HepG2 (cell line): ENCODE results near the gene OGFOD3. TPM values are rescaled to one million over a fixed set of nuclear protein-coding genes. Genes with fewer than 3 reads are reported as not detected.

Experiments
- ATAC-seq: fragments of 200-7000 bp; cut with Tn5 transposase; 3 replicates; pipeline ENCODE4 v1.9.1; 2020; ENCODE audit warnings: mild to moderate bottlenecking, moderate library complexity
- BruUV-seq: library from RNA; stranded (reverse); fragments of 400-500 nt; replicated peaks from 2 replicates; lab custom pipeline; 2021; lab: Mats Ljungman, UMichigan
- CTCF ChIA-PET: fragments of 300-600 bp; formaldehyde crosslinking; extraction: SDS; loops from one replicate; lab custom pipeline; 2021; ENCODE audit warnings: low total read pairs, inconsistent platforms, low intra/inter-chr PET ratio; lab: Yijun Ruan, JAX
- POLR2A ChIA-PET: fragments of 350-600 bp; sonication (Branson Sonifier 250); formaldehyde crosslinking; loops from one replicate; lab custom pipeline; 2020; ENCODE audit warnings: antibody characterized with exemption, inconsistent platforms; lab: Yijun Ruan, JAX
- DNase-seq: peaks from one replicate; pipeline ENCODE4 v3.0.0-alpha.2; 2015; ENCODE audit warnings: low spot score
- FAIRE-seq: peaks from 3 replicates; lab custom pipeline; 2011; peaks lifted over from hg19 to GRCh38; lab: Jason Lieb, UNC
- H2AFZ ChIP-seq: one replicate; pipeline ENCODE4 v1.6.1; 2011; ENCODE audit warnings: low read length, inconsistent platforms
- H3K27ac ChIP-seq: fragments of 300-600 bp; 3 replicates; pipeline ENCODE4 v1.8.0; 2011; ENCODE audit warnings: mixed run types, mild to moderate bottlenecking, mixed read lengths, low read length, inconsistent platforms; ENCODE audit not compliant: insufficient read depth; ENCODE audit errors: extremely low read length
- H3K27me3 ChIP-seq, 2 experiments: fragments of 200-600 bp in 1 of 2; 2 replicates in 1 of 2; 3 replicates in 1 of 2; pipeline versions ENCODE4 v1.6.0 to v1.8.0; 2011; ENCODE audit warnings: low read length in 2 of 2, mild to moderate bottlenecking in 2 of 2, moderate library complexity in 2 of 2, inconsistent platforms in 1 of 2; ENCODE audit not compliant: insufficient read depth in 2 of 2, control insufficient read depth in 1 of 2
- H3K36me3 ChIP-seq, 2 experiments: fragments of 200-600 bp in 1 of 2; replicated peaks in 1 of 2; 2 replicates in 1 of 2; 3 replicates in 1 of 2; pipeline versions ENCODE4 v1.5.1 to v1.8.0; 2011; ENCODE audit warnings: low read length in 2 of 2, inconsistent platforms in 1 of 2; ENCODE audit not compliant: insufficient read depth in 2 of 2, control insufficient read depth in 1 of 2
- H3K4me1 ChIP-seq: 2 replicates; pipeline ENCODE4 v1.5.1; 2012; ENCODE audit warnings: low read length, inconsistent platforms; ENCODE audit not compliant: insufficient read depth
- H3K4me2 ChIP-seq: 2 replicates; pipeline ENCODE4 v1.6.0; 2011; ENCODE audit warnings: low read depth, low read length, inconsistent platforms
- H3K4me3 ChIP-seq, 3 experiments: fragments of 200-600 bp in 1 of 3; sonication (generic), shearing (Covaris generic) in 1 of 3; replicated peaks in 1 of 3; 2 replicates each; pipeline ENCODE4 v1.5.1; 2011 to 2016; ENCODE audit warnings: low read length in 3 of 3, inconsistent platforms in 2 of 3, low read depth in 2 of 3, mild to moderate bottlenecking in 2 of 3, control low read depth in 1 of 3, mixed read lengths in 1 of 3; ENCODE audit not compliant: insufficient read depth in 1 of 3
- H3K79me2 ChIP-seq: one replicate; pipeline ENCODE4 v1.6.1; 2011; ENCODE audit warnings: low read length, inconsistent platforms; ENCODE audit not compliant: insufficient read depth
- H3K9ac ChIP-seq: 2 replicates; pipeline ENCODE4 v1.6.0; 2011; ENCODE audit warnings: mild to moderate bottlenecking, low read depth, low read length, inconsistent platforms; ENCODE audit not compliant: insufficient read depth
- H3K9me3 ChIP-seq: 2 replicates; pipeline ENCODE4 v1.5.1; 2012; ENCODE audit warnings: mild to moderate bottlenecking, low read length
- H4K20me1 ChIP-seq: 2 replicates; pipeline ENCODE4 v1.6.0; 2011; ENCODE audit warnings: inconsistent platforms, mild to moderate bottlenecking, low read length, moderate library complexity; ENCODE audit not compliant: insufficient read depth
- ATF7-NPFF ChIP-seq: sonication (generic); formaldehyde crosslinking; IDR thresholded peaks from 2 replicates; pipeline ENCODE4 v1.8.1; 2023; ENCODE audit warnings: mild to moderate bottlenecking, low read depth, missing genetic modification reagents, moderate library complexity
- ATM ChIP-seq: fragments of 450-650 bp; IDR thresholded peaks from 2 replicates; pipeline ENCODE4 v1.7.1; 2017; ENCODE audit warnings: mild to moderate bottlenecking, borderline replicate concordance
- ERF ChIP-seq: IDR thresholded peaks from 2 replicates; pipeline ENCODE4 v1.6.1; 2018; ENCODE audit warnings: missing biosample characterization, missing genetic modification reagents
- HNF4G ChIP-seq, 2 experiments: sonication (generic) in 1 of 2; formaldehyde crosslinking in 1 of 2; IDR thresholded peaks; 2 replicates each; pipeline versions ENCODE4 v1.4.0 to v1.6.1; 2011 to 2020; ENCODE audit warnings: borderline replicate concordance in 2 of 2, low read depth in 2 of 2, mild to moderate bottlenecking in 2 of 2, low read length in 1 of 2, missing genetic modification reagents in 1 of 2, moderate library complexity in 1 of 2
- KAT2B ChIP-seq: fragments of 150-350 bp; IDR thresholded peaks from 2 replicates; pipeline ENCODE4 v1.6.1; 2014; ENCODE audit warnings: low read depth, low read length, borderline replicate concordance
- MTA1 ChIP-seq: sonication (generic); formaldehyde crosslinking; IDR thresholded peaks from 2 replicates; pipeline ENCODE4 v1.4.0; 2020; ENCODE audit warnings: missing genetic modification reagents, mild to moderate bottlenecking, borderline replicate concordance
- NR2F2 ChIP-seq: IDR thresholded peaks from 2 replicates; pipeline ENCODE4 v1.6.1; 2012; ENCODE audit warnings: low read depth, inconsistent platforms, borderline replicate concordance
- NR3C1 ChIP-seq: sonication (generic); formaldehyde crosslinking; IDR thresholded peaks from 2 replicates; pipeline ENCODE4 v1.4.0; 2020; ENCODE audit warnings: missing genetic modification reagents
- PHB2 ChIP-seq: fragments of 450-650 bp; IDR thresholded peaks from 2 replicates; pipeline ENCODE4 v1.6.1; 2018; ENCODE audit not compliant: partially characterized antibody
- RBAK ChIP-seq: sonication (generic); formaldehyde crosslinking; IDR thresholded peaks from 2 replicates; pipeline ENCODE4 v1.5.1; 2020; ENCODE audit warnings: mild to moderate bottlenecking, missing genetic modification reagents
- SIN3A ChIP-seq: IDR thresholded peaks from 2 replicates; pipeline ENCODE4 v1.6.1; 2011; ENCODE audit warnings: low read depth, mild to moderate bottlenecking, control low read depth, low read length, borderline replicate concordance
- ZBTB20 ChIP-seq: sonication (generic); formaldehyde crosslinking; IDR thresholded peaks from 2 replicates; pipeline ENCODE4 v1.8.1; 2023; ENCODE audit warnings: missing genetic modification reagents, low read depth, mild to moderate bottlenecking, borderline replicate concordance
- ZFP90 ChIP-seq: sonication (generic); formaldehyde crosslinking; IDR thresholded peaks from 2 replicates; pipeline ENCODE4 v1.8.0; 2022; ENCODE audit warnings: missing genetic modification reagents, mild to moderate bottlenecking, inconsistent platforms, borderline replicate concordance
- ZNF12 ChIP-seq: sonication (generic); formaldehyde crosslinking; IDR thresholded peaks from 2 replicates; pipeline ENCODE4 v1.5.0; 2020; ENCODE audit warnings: missing genetic modification reagents
- ZNF329 ChIP-seq: sonication (generic); formaldehyde crosslinking; IDR thresholded peaks from 2 replicates; pipeline ENCODE4 v1.9.0; 2021; ENCODE audit warnings: low read depth, mild to moderate bottlenecking, missing genetic modification reagents
- ZNF354B ChIP-seq: sonication (generic); formaldehyde crosslinking; IDR thresholded peaks from 2 replicates; pipeline ENCODE4 v1.8.0; 2022; ENCODE audit warnings: mild to moderate bottlenecking, missing genetic modification reagents
- WGBS: methylation state at CpG from one replicate; pipeline ENCODE4 v1.1.6; 2017; ENCODE audit warnings: low lambda C conversion rate; 5-methylcytosine and 5-hydroxymethylcytosine counted together
- in situ Hi-C: cut with HindIII; loops from 2 replicates; pipeline ENCODE4 v1.10.0; 2017; ENCODE audit warnings: low pct_unique_long_range_greater_than_20kb; ENCODE audit not compliant: extremely low pct_ligation_motif_present
- intact Hi-C: fragments of 100-400 bp; cut with micrococcal nuclease; formaldehyde crosslinking; loops from one replicate; pipeline ENCODE4 v1.10.0; 2022; ENCODE audit not compliant: unreplicated experiment
- polyA plus RNA-seq, 8 experiments: library from polyadenylated mRNA; depleted of rRNA in 3 of 8; stranded (reverse) in 7 of 8; unstranded in 1 of 8; fragments of >200 nt; fragmentation: Illumina TruSeq in 4 of 8; extraction: Trizol in 4 of 8; gene quantifications; 2 replicates each; pipeline versions ENCODE4 v1.2.1 to v1.2.3, GENCODE V29; 2011 to 2016; ENCODE audit warnings: low read depth in 4 of 8, missing spikeins in 1 of 8, mixed read lengths in 1 of 8; ENCODE audit not compliant: insufficient read depth in 1 of 8
- total RNA-seq, 5 experiments: library from RNA; depleted of rRNA; stranded (reverse); fragments of >200 nt; fragmentation: Illumina TruSeq; extraction: Trizol; gene quantifications; 2 replicates each; pipeline ENCODE4 v1.2.3, GENCODE V29; 2016; ENCODE audit warnings: low read depth in 1 of 5
- TF ChIP-seq, protein P1 (sequence below): sonication (generic); formaldehyde crosslinking; IDR thresholded peaks from 2 replicates; pipeline ENCODE4 v1.4.0; 2020; ENCODE audit warnings: missing genetic modification reagents
- TF ChIP-seq, protein P2 (sequence below): sonication (generic); formaldehyde crosslinking; IDR thresholded peaks from 2 replicates; pipeline ENCODE4 v1.8.1; 2023; ENCODE audit warnings: mild to moderate bottlenecking, moderate library complexity, missing genetic modification reagents

OGFOD3 gene
- total and polyA plus RNA-seq, 2 of the 13 experiments (the other 11 are each of a cell fraction or from before 2014, with no cell fraction given), result 40.0 to 42.1 TPM

DNA sequence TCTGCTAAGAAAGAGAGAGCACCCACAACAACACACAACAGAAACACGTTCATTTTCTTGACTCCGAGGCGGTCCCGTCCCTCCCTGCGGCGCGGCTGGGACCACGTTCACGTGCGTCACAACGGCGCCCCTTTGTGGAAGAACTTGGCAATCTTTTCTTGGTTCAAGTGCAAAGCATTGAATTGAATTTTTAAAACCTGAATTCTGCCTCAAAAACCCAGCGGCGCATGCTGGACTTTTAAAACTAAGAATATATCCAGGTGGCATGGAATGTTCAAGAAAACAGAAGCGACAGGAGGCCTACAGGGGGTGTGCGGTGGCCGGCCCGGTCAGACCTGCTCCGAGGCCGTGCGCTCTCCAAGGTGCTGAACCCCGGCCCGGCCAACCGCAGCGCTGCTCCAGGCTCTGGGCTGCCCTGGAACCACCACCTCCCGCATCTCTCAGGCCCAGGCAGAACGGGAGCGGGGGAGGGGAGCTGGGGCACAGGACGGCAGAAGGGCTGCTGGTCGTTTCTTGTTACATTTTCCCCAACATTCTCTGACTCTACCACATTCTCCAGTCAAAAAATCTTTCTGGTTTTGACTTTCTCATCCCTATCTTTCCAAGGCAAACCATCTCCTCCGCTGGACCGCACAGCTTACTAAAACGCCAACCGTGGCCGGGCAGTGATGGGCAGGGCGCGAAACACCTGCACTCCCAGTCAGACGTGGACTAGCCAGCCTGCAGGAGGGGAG lies 3.7 kb downstream of the OGFOD3 start (continued):
- peak; percentile 95 for TF ChIP-seq ATF7-NPFF (CRISPR knock-in tag)
- TF ChIP-seq PHB2, result no peak
- TF ChIP-seq, protein P1, sequence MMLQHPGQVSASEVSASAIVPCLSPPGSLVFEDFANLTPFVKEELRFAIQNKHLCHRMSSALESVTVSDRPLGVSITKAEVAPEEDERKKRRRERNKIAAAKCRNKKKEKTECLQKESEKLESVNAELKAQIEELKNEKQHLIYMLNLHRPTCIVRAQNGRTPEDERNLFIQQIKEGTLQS (CRISPR knock-in tag), result peak; percentile 74; the same call in 1 of the 2 replicates
- TF ChIP-seq ZFP90 (CRISPR knock-in tag), result peak; percentile 98
- peak; percentile 75 for TF ChIP-seq ZNF12 (CRISPR knock-in tag)
- no peak for TF ChIP-seq HNF4G (IDR thresholded peaks at IDR 0.05; ENCODE audit: borderline replicate concordance, low read depth, low read length)
- peak; percentile 32; the same call in 1 of the 2 replicates for TF ChIP-seq HNF4G (CRISPR knock-in tag; IDR thresholded peaks at IDR 0.05; ENCODE audit: borderline replicate concordance, low read depth)
- TF ChIP-seq ZNF329 (CRISPR knock-in tag), result peak; percentile 91; the same call in 1 of the 2 replicates

DNA sequence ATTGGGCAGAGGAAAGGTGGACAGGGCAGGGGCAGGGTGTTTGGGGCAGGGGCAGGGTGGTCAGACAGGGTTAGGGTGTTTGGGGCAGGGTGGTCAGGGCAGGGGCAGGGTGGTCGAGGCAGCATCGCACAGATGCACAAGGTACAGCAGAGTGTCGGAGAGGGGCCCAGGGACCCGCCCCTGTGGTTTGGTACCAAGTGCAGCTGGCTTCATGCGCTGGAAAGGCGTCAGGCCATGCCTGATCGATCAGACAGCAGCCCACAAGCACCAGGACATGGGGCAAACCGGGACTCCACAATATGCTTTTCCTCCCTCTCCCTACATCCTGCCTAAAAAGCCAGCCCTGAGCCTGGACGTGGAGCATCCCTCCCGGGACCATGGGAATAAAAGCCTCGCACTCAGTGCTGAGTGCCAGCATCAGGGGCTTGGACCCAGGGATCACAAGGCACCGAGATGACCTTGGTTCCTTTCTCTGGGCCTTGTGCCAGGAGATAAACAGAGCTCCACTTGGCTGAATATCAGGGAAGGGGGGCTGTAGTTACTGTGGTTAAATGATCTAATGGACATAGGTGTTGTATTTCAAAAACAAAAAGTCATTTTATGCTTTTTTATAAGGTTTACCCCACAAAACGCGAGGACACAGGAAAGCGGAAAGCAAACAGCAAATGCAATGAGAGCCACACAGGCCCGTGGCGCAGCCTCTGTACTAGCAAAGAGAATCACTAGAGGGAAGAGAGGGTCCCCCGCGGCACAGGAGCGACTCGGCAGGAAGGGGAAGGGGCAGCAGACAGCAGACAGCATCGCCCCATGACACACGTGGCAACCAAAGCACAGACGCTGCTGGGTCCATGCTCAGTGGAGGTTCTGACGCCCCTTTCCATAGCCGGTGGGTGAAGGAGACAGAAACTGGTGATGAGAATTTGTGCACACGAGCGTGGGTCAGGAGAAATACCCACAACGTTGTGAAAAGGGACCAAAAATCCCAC lies 5.6 kb downstream of the OGFOD3 start:
- H3K27me3 ChIP-seq, result no peaks in the 10 kb centered on the region
- H3K36me3 ChIP-seq, result peaks cover 2 to 16% of the 10 kb centered on the region in 2 experiments; a peak in 3 of 5 replicates
- 60% methylated on average over 29 of the region's 29 CpGs for WGBS
- intact Hi-C loops (loop anchor here (2.0 kb wide), 1 partner anchor 66 kb away; no protein-coding TSS in a partner anchor), in situ Hi-C loops (loop anchor here (5.0 kb wide), 1 partner anchor 61 kb away; no protein-coding TSS in a partner anchor)
- H3K79me2 ChIP-seq, result no peaks in the 10 kb centered on the region
- ChIA-PET CTCF (interaction anchor here (5.0 kb wide), 1 partner anchor 60 kb away, joined by 41 read pairs; no protein-coding TSS in a partner anchor), POLR2A (interaction anchor here (0.7 to 1.3 kb wide), 7 partner anchors 25 to 114 kb away, joined by 3 to 8 read pairs (median 4); partner anchors contain the start of gene TEX19)
- H2AFZ ChIP-seq, result no peak overlapping the region
- H3K9me3 ChIP-seq, result no peaks in the 10 kb centered on the region
- H3K4me2 ChIP-seq, result peak overlapping the region; percentile 37
- BruUV-seq, result no TSS peak
- FAIRE-seq, result peak; percentile 93
- no peak overlapping the region for H3K9ac ChIP-seq
- no peak overlapping the region for H3K4me3 ChIP-seq
- ATAC-seq, result peak; percentile 73
- H4K20me1 ChIP-seq, result peaks cover 18% of the 10 kb centered on the region; the same call in 1 of the 2 replicates
- DNase-seq, result peak; percentile 86
- peak overlapping the region; percentile 17 for H3K27ac ChIP-seq
- H3K4me1 ChIP-seq, result peaks cover 33% of the 10 kb centered on the region
- no peak for TF ChIP-seq NR3C1 (CRISPR knock-in tag)
- 0 out of 2 replicates have a peak, but pooled peaks have one; percentile 22 for TF ChIP-seq MTA1 (CRISPR knock-in tag)
- no peak for TF ChIP-seq ZNF354B
- TF ChIP-seq, protein P2, sequence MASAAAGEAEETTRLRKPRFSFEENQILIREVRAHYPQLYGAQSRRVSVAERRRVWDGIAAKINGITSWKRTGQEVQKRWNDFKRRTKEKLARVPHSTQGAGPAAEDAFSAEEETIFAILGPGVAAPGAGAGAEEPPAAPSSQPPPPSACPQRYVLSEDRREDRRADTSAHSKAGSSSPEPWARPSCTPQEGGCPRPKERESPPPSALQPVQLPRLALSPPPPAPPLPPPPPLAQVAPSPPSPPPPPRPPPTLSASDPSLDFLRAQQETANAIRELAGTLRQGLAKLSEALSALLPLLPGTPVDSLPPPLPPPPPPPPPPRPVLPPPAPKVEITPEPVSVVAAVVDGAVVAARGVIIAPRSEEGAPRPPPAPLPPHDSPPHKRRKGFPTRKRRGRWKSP (CRISPR knock-in tag), result no peak
- TF ChIP-seq RBAK (CRISPR knock-in tag), result 0 out of 2 replicates have a peak, but pooled peaks have one; percentile 31
- no peak for TF ChIP-seq ATM
- no peak for TF ChIP-seq SIN3A
- 0 out of 2 replicates have a peak, but pooled peaks have one; percentile 25 for TF ChIP-seq NR2F2
- TF ChIP-seq KAT2B, result no peak
- TF ChIP-seq ZBTB20, result no peak; the same call in 1 of the 2 replicates
- TF ChIP-seq ERF (CRISPR knock-in tag), result no peak
